ENCODE measurements around the gene SLC6A18. TPM values are rescaled to one million over a fixed set of nuclear protein-coding genes. Genes with fewer than 3 reads are reported as not detected.

Gene SLC6A18
- total and polyA plus RNA-seq, 2 of the 13 experiments (the other 11 are each of a cell fraction or from before 2014, with no cell fraction given): not detected

DNA sequence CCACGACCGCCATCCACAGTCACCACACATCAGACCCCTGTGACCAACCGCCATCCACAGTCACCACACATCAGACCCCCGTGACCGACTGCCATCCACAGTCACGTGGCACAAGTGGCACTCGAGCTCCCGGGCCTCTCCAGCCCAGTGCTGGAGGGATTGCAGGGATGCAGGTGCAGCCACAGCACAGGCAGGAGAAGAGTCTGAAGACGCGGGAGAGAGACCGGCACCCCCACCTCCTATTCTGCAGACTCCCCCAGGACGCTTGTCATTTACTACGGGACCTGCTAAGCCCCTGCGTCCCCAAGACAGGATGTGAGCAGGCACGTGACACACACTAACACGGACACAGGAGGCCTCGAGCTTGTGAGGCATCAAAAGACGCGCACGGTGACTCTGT, 48.6 kb downstream of the SLC6A18 start:
- no peaks in the 10 kb centered on the region for H3K79me2 ChIP-seq (ENCODE audit: insufficient read depth, low read length)
- H3K4me1 ChIP-seq (ENCODE audit: insufficient read depth, low read length): no peaks in the 10 kb centered on the region
- H4K20me1 ChIP-seq (ENCODE audit: insufficient read depth, low read length): no peaks in the 10 kb centered on the region
- no peak for ATAC-seq
- DNase-seq (ENCODE audit: low spot score): no peak
- ChIA-PET CTCF (ENCODE audit: low intra/inter-chr PET ratio, low total read pairs) (no interaction called here), POLR2A (no interaction called here)
- no peak for FAIRE-seq
- no peak overlapping the region for H3K4me3 ChIP-seq (replicated peaks in 1 of 3; ENCODE audit: insufficient read depth in 1 of 3, low read depth in 2 of 3, low read length in 3 of 3)
- no TSS peak for BruUV-seq (replicated peaks)
- H3K27me3 ChIP-seq (ENCODE audit: control insufficient read depth in 1 of 2, insufficient read depth in 2 of 2, low read length in 2 of 2): peaks cover 0 to 11% of the 10 kb centered on the region in 2 experiments; a peak in 4 of 5 replicates
- H3K4me2 ChIP-seq (ENCODE audit: low read depth, low read length): no peak overlapping the region
- H3K36me3 ChIP-seq (replicated peaks in 1 of 2; ENCODE audit: control insufficient read depth in 1 of 2, insufficient read depth in 2 of 2, low read length in 2 of 2): no peaks in the 10 kb centered on the region
- no peak overlapping the region for H3K9ac ChIP-seq (ENCODE audit: insufficient read depth, low read depth, low read length)
- in situ Hi-C loops (cut with HindIII; ENCODE audit: extremely low pct_ligation_motif_present, low pct_unique_long_range_greater_than_20kb) (no loop called here), intact Hi-C loops (cut with micrococcal nuclease; ENCODE audit: unreplicated experiment) (no loop called here)
- TF ChIP-seq ZMAT3 (CRISPR knock-in tag; conservative IDR thresholded peaks at IDR 0.05) (no peak), ZNF782 (CRISPR knock-in tag; IDR thresholded peaks at IDR 0.05; ENCODE audit: borderline replicate concordance) (no peak), TAF15 (IDR thresholded peaks at IDR 0.05; ENCODE audit: low read depth, low read length, poor library complexity, severe bottlenecking) (no peak), CBX1 (IDR thresholded peaks at IDR 0.05; ENCODE audit: low read depth) (no peak), MBD4 (IDR thresholded peaks at IDR 0.05; ENCODE audit: borderline replicate concordance, low read length) (no peak), ZNF263 (CRISPR knock-in tag; IDR thresholded peaks at IDR 0.05) (no peak)
- TF ChIP-seq, protein P1, sequence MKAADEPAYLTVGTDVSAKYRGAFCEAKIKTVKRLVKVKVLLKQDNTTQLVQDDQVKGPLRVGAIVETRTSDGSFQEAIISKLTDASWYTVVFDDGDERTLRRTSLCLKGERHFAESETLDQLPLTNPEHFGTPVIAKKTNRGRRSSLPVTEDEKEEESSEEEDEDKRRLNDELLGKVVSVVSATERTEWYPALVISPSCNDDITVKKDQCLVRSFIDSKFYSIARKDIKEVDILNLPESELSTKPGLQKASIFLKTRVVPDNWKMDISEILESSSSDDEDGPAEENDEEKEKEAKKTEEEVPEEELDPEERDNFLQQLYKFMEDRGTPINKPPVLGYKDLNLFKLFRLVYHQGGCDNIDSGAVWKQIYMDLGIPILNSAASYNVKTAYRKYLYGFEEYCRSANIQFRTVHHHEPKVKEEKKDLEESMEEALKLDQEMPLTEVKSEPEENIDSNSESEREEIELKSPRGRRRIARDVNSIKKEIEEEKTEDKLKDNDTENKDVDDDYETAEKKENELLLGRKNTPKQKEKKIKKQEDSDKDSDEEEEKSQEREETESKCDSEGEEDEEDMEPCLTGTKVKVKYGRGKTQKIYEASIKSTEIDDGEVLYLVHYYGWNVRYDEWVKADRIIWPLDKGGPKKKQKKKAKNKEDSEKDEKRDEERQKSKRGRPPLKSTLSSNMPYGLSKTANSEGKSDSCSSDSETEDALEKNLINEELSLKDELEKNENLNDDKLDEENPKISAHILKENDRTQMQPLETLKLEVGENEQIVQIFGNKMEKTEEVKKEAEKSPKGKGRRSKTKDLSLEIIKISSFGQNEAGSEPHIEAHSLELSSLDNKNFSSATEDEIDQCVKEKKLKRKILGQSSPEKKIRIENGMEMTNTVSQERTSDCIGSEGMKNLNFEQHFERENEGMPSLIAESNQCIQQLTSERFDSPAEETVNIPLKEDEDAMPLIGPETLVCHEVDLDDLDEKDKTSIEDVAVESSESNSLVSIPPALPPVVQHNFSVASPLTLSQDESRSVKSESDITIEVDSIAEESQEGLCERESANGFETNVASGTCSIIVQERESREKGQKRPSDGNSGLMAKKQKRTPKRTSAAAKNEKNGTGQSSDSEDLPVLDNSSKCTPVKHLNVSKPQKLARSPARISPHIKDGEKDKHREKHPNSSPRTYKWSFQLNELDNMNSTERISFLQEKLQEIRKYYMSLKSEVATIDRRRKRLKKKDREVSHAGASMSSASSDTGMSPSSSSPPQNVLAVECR (CRISPR knock-in tag; IDR thresholded peaks at IDR 0.05; ENCODE audit: borderline replicate concordance): no peak
- H3K27ac ChIP-seq (ENCODE audit: extremely low read length, insufficient read depth, low read length): no peak overlapping the region
- no peaks in the 10 kb centered on the region for H3K9me3 ChIP-seq (ENCODE audit: low read length)
- WGBS (ENCODE audit: low lambda C conversion rate): 82% methylated on average over 20 of the region's 20 CpGs
- H2AFZ ChIP-seq (ENCODE audit: low read length): no peak overlapping the region

Data from HepG2 (cell line).